Dedifferentiated amniotic fluid mesenchymal stem cell (primary cell): ENCODE measurements around the gene SLC66A3.

Experiments
- DNase-seq: peaks from one replicate; pipeline ENCODE4 v3.0.0-alpha.2; 2016; ENCODE audit errors: extremely low spot score

The SLC66A3 gene

DNA sequence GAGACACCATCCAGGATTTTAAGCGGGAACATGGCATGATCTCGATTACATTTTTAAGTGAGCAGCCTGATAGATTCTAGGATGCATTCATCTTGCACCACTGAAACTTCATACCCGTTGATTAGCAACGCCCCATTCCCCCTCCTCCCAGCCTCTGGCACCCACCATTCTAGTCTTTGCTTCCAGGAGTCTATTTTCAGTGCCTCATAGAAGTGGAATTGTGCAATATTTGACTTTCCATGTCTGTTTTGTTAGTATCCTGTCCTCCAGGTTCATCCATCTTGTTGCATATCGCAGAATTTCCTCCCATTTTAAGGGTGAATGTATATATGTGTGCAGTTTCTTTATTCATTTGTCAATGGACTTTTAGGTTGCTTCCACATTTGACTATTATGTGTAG, 20.9 kb upstream of the SLC66A3 start:
- no peak for DNase-seq

DNA sequence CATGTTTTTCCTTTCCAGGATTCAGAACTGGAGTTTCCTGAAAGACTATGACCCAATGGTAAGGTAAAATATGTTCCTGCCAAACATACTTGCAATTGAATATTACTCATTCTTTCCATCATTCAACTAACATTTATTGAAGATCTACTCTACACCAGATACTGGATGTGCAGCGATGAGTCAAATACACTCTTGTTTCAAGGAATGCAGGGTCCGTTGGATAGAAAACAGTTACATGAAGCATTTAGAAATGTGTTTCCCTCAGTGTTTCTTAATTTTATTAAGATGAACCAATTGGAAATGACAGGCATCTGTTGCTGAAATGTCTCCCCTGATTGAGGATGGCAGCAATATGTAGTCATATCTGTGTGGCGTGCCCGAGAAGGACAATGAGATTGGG, 14.8 kb upstream of the SLC66A3 start:
- DNase-seq = peak; percentile 17

DNA sequence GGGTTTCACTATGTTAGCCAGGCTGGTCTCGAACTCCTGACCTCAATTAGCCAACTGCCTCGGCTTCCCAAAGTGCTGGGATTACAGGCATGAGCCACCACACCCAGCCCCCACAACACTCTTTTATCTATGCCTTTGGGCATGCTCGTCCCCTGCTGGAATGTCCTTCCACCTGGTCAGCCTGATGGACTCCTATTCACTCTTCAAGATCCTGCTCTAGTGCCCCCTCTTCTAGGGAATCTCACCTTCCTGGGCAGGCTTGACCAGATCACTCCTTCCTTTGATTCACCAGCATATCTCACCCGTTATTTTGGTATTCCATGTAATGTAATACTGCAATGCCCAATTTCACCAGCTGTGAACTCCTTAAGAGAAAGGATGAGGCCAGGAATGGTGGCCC, 13.9 kb upstream of the SLC66A3 start:
- no peak for DNase-seq

DNA sequence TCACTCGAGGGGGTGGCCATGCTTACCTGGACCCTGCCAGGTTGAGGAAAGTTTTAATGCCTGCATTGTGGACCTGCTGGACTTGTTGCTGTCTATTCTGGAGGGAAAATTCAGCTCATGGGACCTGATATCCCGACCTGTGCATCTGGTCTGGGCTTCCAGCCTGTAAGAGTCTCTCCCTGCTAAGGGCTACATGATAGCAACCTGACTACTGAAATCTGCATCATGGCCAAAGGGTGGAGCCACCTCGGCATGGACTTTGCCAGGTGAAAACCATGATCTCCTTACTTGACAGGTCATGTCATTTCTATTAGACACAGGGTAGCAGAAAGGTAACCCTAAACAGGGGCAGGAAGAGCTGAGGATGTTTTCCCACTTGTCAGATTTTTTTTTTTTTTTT, 12.9 kb upstream of the SLC66A3 start:
- no peak for DNase-seq

DNA sequence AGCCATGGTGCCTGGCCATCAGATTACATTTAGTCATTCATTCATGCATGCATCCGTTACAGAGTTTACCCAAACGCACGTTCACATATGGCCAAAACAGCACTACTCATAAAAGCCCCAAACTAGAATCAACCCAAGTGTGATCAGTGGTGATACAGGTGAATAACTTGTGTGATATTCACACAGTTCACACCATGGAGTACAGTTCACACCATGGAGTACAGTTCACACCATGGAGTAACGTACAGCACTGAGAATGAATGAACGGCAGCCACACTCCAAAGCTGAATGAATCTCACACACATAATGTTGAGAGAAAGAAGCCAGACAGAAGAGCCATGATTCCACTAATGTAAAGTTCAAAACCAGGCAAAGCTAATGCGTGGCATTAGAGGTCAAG, 12.3 kb upstream of the SLC66A3 start:
- DNase-seq = no peak

DNA sequence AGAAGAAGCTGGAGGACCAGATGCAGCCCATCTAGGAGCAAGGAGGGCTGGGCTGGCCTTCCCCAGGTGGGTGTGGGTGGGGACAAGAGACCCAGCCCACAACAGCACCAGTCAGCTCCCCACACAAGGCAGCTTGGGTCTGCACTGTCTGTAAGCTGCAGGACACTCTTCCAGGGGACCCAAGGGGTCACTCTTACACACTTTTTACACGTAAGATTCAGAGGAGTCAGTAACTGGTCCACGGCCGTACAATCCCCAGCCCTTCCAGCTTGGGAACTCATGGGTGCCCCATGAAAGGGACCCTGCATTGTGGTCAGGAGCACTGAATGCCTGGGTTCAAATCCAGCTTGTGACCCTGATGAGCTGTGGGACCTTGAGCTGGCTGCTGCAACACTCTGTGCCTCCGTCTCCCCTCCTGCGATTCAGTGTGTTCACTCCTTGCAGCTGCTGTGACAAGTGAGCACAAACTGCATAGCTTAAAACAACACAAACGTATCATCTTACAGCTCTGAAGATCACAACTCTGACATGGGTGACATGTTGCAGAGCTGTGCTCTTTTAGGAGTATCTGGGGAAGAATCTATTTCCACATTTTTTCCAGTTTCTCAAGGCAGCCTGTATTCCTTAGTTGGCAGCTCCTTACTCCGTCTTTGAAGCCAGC, 11.1 kb upstream of the SLC66A3 start:
- DNase-seq = no peak

DNA sequence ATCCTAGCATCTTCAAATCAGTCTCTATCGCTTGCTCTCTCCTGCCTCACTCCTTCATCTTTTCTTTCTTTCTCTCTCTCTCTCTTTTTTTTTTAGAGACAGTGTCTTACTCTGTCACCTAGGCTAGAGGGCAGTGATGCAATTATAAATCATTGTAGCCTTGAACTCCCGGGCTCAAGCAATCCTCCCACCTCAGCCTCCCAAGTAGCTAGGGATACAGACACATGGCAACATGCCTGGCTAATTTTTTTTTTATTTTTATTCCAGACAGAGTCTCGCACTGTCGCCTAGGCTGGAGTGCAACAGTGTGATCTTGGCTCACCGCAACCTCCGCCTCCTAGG, 10.6 kb upstream of the SLC66A3 start:
- DNase-seq = no peak

DNA sequence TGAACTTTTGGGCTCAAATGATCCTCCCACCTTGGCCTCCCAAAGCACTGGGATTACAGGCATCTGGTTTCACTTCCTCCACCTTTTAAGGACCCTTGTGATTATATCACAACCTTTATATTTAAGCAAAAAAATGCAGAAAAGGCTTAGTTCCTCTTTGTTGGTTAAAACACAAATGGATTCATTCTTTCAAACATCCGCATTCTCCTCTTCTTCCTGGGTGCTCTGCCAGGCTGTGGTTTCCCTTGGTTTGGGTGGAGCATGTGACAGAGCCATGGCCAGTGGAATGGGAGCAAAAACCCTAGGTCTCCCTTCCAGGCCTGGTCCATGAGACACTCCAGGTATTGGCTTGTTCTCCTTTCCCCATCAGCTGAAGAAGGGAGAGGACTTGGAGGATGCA, 9.9 kb upstream of the SLC66A3 start:
- DNase-seq = no peak

DNA sequence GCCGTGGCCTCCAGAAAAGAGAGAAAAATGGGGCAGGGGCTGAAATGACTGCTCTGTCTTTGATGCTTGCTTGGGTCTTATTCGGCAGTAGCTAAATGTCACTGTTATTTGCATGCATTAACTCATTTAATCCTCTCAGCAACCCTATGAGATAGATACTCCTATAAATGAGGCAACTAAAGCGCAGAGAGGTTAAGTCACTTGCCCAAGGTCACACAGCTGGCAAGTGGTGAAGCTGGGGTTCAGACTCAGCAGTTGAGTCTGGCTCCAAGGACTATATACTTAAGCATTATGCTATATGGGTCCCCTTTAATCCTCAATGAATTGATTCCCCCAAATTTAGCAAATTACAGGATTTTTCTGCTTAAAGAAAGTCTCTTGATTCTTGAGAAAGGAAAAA, 9.2 kb upstream of the SLC66A3 start:
- DNase-seq = no peak

DNA sequence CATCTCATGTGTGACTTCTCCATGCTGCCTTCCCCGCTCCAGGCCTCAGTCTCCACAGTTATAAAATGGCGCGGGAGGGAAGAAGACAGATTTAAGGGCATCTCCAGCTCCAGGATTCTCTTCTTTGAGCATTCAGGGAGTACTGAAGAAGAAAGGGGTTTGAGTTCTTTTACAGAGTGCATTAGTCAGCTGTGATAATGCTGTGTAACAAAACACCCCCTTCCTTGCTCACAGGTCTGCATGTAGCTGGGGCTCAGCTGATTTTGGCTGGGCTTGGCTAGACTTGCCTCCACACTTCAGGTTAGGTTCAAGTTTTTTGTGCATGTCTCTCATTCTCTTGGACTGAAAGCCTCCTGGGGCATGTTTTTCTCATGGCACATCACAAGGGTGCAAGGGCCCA, 8.0 kb upstream of the SLC66A3 start:
- DNase-seq = no peak

DNA sequence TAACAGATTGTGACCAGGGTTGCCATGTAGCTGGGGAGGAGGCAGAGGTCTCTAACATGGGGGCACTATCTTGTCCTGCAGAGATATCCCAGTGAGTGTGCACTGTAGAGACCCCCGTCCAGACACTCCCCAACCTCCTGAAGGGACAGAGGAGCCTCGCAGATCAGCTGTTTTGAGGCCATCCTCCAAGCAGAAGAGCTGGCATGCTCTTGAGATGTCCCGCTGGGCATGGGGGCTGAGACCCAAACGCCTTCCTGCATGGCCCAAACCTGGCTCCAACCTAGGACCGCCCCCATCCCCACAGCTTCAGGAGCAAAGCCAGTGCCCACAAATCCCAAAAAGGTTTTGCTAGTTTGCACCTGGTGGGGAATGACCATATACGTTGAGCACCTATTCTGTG, 2.7 kb upstream of the SLC66A3 start:
- DNase-seq = no peak

DNA sequence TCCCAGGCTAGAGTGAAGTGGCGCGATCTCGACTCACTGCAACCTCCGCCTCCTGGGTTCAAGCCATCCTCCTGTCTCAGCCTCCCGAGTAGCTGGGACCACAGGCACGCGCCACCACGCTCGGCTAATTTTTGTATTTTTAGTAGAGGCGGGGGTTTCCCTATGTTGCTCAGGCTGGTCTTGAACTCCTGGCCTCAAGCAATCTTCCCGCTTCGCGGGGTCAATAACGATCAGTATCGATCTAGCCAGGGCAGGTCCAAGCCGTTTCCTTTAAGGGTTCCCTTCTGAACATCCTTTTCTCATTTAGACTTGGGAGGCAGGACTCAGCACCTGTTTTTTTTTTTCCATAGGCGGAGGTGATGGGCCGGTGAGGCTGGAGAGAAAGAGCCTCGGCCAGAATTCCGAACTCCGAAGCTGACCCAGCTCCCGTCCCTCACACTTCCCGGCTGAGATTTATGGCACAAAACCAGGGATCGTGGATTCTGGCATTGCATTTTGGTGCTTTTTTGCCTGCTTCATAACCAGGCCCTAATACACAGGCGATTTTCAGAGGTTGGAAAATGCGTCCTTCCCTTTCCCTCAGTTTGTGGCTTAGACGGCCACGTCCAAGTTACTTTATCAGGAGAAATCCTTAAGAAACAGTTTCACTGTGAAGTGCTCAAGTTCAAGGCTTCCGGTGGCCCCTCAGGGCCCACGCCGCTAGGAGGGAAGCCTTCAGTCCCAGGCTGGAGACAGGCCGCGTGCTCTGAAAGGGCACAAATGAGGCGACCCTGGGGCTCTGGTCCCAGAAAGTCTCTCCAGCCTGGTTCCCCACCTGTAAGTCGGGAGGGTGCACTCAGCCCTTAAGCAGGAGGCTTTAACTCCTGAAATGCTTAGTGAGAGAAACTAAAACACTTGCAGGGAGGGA, 998 bp upstream of the SLC66A3 start:
- no peak for DNase-seq

DNA sequence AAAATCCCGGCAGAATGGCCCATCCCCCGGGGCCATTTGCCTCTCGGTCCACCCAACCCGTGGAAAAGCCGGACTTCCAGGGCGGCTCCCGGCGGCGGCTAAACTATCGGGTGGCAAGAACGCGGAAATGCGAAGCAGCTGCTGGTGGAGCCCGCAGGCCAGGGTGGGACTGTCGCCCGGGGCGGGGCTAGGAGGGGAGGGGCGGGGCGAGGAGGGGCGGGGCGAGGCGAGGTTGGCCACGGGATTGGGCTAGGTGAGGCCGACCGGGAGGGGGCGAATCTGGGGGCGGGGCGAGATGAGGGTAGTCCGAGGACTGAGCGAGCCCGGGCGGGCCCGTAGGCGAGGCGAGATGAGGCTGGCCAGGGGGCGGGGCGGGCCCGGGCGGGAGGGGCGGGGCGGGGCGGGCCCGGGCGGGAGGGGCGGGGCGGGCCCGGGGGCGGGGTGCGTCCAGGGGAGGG, 315 bp upstream of the SLC66A3 start:
- peak; percentile 95 for DNase-seq

DNA sequence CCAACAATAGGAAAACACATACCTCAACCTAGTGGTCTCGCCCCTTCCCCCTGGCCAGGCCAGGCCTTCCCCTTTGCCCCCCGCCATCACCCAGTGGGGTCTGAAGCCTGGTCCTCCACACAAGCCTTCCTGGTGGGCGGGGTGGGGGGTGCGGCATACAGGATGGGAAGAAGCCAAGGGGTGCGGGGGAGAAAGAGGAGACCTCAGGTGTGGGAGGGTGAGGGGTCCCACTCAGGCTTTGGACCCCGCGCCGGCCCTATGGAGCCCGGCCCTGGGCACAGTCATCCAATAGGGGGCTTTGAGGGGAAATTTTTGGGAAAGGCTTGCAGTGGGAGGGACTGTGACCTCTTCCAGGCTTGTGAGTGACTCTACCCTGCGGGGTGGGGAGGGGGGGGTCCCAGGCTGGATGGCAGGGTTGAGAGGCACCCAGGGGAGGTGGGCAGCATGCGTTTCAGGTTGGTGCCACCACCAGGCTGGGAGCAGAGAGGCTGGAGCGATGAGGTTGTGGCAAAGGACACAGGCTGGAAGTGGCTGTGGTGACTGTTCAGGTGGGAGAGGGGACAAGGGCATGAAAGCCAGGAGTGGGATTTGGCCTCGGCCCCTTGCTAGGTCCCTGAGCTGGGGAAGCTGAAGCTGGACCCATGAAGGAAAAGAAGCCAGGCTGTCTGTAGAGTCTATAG, 1.3 kb downstream of the SLC66A3 start:
- DNase-seq = no peak

DNA sequence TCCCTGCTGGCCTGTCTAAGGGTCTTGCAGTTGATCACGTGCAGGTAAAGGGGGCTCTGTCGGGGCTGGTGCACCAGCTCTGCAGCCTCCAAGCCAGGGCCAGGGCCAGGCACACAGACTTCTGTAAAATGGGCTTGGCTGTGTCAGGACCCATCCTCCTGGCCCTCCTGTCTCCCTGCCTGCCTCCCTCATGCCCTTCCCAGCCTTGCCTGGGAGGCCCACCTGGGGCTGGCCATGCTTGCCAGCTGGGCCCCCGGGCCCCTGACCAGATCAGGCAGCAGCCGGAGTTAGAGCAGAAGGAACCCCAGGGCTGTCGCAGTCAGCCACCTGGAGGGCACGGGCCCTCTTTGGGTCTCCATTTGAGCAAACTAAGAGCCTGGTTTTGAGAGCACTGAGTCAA, 2.0 kb downstream of the SLC66A3 start:
- no peak for DNase-seq

DNA sequence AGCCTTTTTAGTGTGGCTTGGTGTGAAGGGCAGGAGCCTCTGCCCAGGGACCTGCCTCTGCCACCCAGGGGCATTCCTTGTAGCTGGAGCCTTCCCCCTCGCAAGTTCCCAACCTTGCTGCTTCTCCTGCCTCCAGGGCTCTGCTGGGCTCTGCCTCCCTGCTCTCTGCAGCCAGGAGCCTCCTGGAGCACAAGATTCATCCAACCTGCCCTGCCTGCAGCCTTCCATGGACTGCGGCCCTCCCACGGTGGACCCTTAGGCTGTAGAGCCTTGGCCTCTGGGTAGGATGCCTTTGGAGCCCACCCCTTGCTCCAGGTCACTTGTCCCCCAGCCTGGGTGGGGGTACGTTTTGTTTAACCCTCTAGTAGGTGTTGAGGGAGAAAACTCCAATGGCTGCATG, 2.5 kb downstream of the SLC66A3 start:
- DNase-seq = no peak

DNA sequence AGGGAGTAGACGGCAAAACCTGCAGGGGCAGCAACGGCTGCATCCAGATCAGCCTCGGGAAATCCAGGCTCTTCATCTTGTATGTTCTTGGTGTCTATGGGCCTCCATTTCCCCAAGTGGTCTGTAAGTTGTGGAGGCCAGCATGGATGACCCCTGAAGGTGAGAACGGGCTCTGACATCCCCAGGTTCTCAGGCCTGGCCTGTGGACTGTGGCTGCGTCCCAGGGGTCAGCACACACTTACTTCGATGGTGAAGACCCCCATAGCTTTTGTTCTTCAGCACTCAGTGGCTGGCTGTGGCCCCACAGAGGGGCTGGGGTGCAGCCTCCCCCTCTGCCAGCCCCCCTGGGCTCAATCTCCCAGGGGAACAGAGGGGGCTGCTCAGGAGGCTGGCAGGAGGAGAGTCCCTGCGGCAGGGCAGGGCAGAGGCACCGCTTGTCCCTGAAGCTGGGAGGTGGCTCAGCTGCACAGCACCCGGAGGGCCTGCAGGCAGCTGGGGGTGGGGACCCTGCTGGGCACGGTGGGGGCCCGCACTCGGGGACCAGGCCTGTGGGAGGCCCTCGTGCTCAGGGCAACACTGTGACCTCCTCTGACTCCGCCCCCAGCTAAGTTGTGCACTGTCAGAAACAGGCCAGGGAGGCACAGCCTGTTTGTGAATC, 3.8 kb downstream of the SLC66A3 start:
- no peak for DNase-seq

DNA sequence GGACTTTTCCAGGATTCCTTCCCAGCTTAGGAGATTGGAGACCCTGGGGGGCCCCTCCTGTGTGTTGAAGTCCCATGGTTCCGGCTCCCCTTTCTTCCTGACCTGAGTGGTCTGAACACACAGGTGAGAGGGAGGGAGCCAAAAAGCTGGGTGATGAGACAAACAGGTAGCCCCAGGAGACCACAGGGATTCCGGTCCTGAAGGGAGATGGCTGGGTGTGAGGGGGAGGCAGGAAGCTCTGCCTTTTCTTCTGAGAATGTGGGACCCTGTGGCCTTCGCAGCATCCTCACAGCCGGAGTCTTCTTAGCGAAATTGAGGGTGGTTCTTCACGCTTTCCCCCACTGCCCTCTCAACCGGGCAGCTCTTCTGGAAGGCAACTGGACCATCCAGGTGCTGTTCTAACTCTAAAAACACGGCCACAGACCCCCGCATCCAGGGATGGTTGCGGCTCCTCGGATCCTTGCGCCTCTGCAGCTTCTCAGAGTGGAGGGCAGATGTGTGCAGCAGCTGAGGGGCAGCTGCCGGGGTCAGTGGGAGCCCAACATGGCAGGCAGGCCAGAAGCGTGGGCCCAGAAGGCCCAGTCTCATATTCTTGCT, 4.4 kb downstream of the SLC66A3 start:
- no peak for DNase-seq

DNA sequence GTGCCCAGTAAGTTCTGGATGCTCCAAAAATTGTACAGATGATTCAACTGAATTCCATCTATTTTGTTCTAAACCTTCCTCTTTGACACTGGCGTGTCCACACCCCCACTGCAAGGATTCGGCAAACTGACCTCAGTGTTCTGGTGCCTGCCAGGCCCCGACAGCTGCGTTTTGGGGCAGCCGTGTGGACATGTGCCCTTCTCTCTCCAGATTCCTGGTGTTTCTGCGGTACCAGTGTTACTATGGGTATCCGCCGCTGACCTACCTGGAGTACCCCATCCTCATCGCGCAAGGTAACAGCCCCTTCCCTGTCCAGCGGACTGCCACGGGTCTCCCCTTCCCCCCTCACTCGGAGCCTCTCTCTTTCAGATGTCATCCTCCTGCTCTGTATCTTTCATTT, 5.0 kb downstream of the SLC66A3 start:
- no peak for DNase-seq

DNA sequence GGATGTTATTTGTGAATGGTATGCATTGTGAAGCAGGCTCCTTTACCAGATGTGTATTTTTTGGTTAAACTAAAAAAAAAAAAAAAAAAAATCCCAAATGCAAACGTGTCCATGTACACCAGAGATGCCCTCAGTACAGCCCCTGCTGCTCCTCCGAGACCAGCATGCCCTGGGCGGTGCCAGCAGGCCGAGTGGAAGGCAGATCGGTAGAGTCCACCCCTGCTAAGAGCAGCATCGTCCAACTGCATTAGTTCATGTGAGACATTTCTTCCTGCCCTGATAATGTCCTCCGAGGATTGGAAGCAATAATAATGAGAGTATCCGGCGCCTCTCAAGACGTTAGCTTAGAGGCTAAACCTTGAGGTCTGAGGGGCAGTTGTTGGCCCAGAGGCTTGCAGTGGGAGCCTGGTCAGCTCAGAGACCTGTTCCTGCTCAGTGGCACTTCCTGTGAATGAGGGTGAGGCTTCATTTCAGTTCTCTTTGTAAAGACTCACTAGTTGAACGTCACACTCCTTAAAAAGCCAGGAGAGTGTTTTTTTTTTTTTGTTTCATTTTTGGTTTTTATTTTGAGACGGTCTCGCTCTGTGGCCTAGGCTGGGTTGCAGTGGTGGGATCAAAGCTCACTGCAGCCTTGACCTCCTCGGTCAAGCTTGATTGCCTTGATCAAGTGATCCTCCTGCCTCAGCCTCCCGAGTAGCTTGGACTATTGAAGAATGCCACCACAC, 5.6 kb downstream of the SLC66A3 start:
- no peak for DNase-seq

DNA sequence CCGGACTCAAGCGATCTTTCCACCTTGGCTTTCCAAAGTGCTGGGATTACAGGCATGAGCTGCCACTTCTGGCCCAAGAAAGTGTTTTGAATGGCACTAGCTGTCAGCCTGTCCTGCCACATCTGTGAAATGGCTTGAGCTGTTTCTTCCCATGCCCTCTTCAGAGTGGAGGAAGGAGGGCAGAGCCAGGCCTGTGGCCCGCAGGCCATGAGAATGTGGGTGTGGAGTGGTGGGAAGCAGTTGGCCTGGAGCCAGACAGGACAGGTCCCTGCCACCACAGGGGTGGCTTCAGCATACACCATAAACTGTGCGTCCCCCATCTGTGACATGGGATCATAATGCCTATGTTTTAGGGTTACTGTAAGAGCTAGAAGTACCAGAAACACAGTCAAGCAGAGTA, 6.5 kb downstream of the SLC66A3 start:
- no peak for DNase-seq
